IMR-90 (cell line): Measurements from ENCODE around the gene PIK3CB.

Experiments
- BHLHE40 ChIP-seq: fragments of 150-350 bp; IDR thresholded peaks from 2 replicates; pipeline ENCODE4 v1.6.1; 2016; ENCODE audit warnings: mild to moderate bottlenecking, low read depth, low read length
- CTCF ChIP-seq: conservative IDR thresholded peaks from 2 replicates; pipeline ENCODE4 v1.5.1; 2012; ENCODE audit warnings: mild to moderate bottlenecking, low read depth, low read length, improper control_type of control experiment
- FOS ChIP-seq: fragments of 150-350 bp; IDR thresholded peaks from 2 replicates; pipeline ENCODE4 v1.6.1; 2016; ENCODE audit warnings: low read depth, low read length
- MAFK ChIP-seq: IDR thresholded peaks from 2 replicates; pipeline ENCODE4 v1.6.1; 2012; ENCODE audit warnings: low read depth, low read length, improper control_type of control experiment
- MXI1 ChIP-seq: IDR thresholded peaks from 2 replicates; pipeline ENCODE4 v1.6.1; 2012; ENCODE audit warnings: low read depth, mild to moderate bottlenecking, low read length, moderate library complexity, borderline replicate concordance
- POLR2A ChIP-seq: IDR thresholded peaks from 2 replicates; pipeline ENCODE4 v1.6.1; 2012; ENCODE audit warnings: mild to moderate bottlenecking, low read depth, low read length
- RCOR1 ChIP-seq: IDR thresholded peaks from 2 replicates; pipeline ENCODE4 v1.6.1; 2012; ENCODE audit warnings: mild to moderate bottlenecking, low read length, improper control_type of control experiment; ENCODE audit not compliant: insufficient replicate concordance
- RFX5 ChIP-seq: IDR thresholded peaks from 2 replicates; pipeline ENCODE4 v1.8.0; 2012; ENCODE audit warnings: low read depth, mild to moderate bottlenecking, low read length, moderate library complexity
- SMC3 ChIP-seq: fragments of 150-350 bp; IDR thresholded peaks from 2 replicates; pipeline ENCODE4 v1.6.1; 2016; ENCODE audit warnings: low read depth, mild to moderate bottlenecking, antibody characterized with exemption, low read length, moderate library complexity

- TF ChIP-seq CTCF (no peak), SMC3 (no peak), RFX5 (no peak), MXI1 (no peak), POLR2A (no peak), RCOR1 (no peak), FOS (no peak), BHLHE40 (no peak), MAFK (no peak)
Measured at GRCh38 chr3:138717348-138717747, 117.4 kb downstream of the PIK3CB start.
